ENCODE data around the gene CMC2.

- TF ChIP-seq CTCF (IDR thresholded peaks at IDR 0.05) (no peak), POLR2A (IDR thresholded peaks at IDR 0.05) (no peak)
Measured at GRCh38 chr16:80946481-80946880, 60.2 kb downstream of the CMC2 start.

All from Peyer's patch (tissue), 4 donors.